ENCODE results near the gene PCCA. TPM values are rescaled to one million over a fixed set of nuclear protein-coding genes. Genes with fewer than 3 reads are reported as not detected.

PCCA gene, protein sequence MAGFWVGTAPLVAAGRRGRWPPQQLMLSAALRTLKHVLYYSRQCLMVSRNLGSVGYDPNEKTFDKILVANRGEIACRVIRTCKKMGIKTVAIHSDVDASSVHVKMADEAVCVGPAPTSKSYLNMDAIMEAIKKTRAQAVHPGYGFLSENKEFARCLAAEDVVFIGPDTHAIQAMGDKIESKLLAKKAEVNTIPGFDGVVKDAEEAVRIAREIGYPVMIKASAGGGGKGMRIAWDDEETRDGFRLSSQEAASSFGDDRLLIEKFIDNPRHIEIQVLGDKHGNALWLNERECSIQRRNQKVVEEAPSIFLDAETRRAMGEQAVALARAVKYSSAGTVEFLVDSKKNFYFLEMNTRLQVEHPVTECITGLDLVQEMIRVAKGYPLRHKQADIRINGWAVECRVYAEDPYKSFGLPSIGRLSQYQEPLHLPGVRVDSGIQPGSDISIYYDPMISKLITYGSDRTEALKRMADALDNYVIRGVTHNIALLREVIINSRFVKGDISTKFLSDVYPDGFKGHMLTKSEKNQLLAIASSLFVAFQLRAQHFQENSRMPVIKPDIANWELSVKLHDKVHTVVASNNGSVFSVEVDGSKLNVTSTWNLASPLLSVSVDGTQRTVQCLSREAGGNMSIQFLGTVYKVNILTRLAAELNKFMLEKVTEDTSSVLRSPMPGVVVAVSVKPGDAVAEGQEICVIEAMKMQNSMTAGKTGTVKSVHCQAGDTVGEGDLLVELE
- total RNA-seq = 10 to 100 TPM; 55.7 to 98.6 (median 70.5) TPM
- long read RNA-seq, donor 1, transcript PCCA-202 (24 exons, 2,494 nt) = major isoform, 38 of 56 reads
- long read RNA-seq, donor 1, partial matches to known transcripts = 4 of 56 reads
- long read RNA-seq, donor 1, other reads (novel, unspliced or antisense) = 11 of 56 reads
- long read RNA-seq, donor 2, transcript PCCA-202 (24 exons, 2,494 nt) = major isoform, 11 of 26 reads
- long read RNA-seq, donor 2, partial matches to known transcripts = 2 of 26 reads
- long read RNA-seq, donor 2, other reads (novel, unspliced or antisense) = 12 of 26 reads

DNA sequence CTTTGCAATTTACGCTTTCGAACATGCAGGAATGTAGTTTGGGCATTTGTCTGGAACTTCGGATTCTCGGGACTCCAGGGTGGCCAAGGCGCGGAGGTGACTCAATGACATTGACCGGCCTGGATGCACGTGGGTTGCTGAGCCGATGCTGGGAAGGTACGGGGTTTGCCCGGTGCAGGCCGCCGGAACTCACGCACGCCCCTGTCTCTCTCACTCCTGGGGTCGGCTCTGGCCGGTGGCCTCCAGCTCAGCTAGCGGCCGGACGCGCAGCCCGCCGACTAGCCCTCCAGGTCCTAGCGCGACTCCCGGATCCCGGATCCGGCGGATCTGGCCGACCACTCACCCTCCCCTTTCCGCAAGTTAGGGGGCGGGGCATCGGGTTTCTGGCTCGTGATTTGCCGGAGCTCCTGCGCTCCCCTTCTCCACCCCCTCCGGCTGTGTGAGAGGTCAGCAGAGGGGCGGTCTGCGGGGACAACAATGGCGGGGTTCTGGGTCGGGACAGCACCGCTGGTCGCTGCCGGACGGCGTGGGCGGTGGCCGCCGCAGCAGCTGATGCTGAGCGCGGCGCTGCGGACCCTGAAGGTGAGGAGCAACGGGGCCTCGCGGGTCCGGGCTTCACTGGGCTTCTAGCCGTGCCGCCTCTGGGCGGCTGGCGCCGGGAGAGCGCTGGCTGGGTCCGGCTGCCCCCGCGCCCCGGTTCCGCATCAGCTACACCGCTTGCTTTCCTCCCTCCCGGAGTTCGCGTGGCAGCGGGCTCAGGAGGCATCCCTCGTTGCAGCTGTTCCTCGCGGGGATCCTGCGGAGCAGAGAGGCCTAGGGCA is at the start of gene PCCA:
PCCA (plus strand) TSS at position 450 of the 821 bp plus-strand sequence; CDS start at position 478, 28 bp downstream.
- TF ChIP-seq, protein P1, sequence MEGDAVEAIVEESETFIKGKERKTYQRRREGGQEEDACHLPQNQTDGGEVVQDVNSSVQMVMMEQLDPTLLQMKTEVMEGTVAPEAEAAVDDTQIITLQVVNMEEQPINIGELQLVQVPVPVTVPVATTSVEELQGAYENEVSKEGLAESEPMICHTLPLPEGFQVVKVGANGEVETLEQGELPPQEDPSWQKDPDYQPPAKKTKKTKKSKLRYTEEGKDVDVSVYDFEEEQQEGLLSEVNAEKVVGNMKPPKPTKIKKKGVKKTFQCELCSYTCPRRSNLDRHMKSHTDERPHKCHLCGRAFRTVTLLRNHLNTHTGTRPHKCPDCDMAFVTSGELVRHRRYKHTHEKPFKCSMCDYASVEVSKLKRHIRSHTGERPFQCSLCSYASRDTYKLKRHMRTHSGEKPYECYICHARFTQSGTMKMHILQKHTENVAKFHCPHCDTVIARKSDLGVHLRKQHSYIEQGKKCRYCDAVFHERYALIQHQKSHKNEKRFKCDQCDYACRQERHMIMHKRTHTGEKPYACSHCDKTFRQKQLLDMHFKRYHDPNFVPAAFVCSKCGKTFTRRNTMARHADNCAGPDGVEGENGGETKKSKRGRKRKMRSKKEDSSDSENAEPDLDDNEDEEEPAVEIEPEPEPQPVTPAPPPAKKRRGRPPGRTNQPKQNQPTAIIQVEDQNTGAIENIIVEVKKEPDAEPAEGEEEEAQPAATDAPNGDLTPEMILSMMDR (IDR thresholded peaks at IDR 0.05) = no peak
- ATAC-seq (peak; percentile 97), DNase-seq (peak; percentile 96 to 98 (median 97))
- H3K4me3 ChIP-seq = peak within 1 kb of the TSS; percentile 84
- no peaks in the 10 kb centered on the region for H3K36me3 ChIP-seq (ENCODE audit: low read depth)
- H3K4me1 ChIP-seq (ENCODE audit: low read depth) = peaks cover 13% of the 10 kb centered on the region
- intact Hi-C loops (cut with DNase I, micrococcal nuclease) = no loop called here
- no peaks in the 10 kb centered on the region for H3K9me3 ChIP-seq

DNA sequence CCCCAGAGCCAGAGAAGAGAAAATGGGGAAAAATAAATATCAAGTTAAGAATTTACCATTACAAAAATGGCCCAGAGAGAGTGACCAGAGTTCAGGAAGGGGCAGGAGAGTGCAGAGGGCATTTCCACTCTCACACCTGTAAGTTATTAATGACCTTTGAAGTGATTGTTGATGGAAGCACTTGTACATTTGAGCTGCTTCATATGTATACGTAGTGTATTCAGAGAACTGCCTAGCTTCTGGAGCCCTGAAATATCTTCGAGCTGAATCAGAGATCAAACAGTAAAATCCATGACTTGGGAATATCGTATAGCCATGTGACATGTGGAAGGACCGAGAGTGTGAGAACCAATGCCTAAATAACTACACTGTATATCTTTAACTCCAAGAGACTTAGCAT is 49.2 kb upstream of the PCCA start:
- no peak overlapping the region for H3K4me3 ChIP-seq
- no peaks in the 10 kb centered on the region for H3K9me3 ChIP-seq
- ATAC-seq (no peak), DNase-seq (no peak)
- no peaks in the 10 kb centered on the region for H3K4me1 ChIP-seq (ENCODE audit: low read depth)
- intact Hi-C loops (cut with DNase I, micrococcal nuclease) = no loop called here
- H3K36me3 ChIP-seq (ENCODE audit: low read depth) = no peaks in the 10 kb centered on the region
- TF ChIP-seq, protein P1 (IDR thresholded peaks at IDR 0.05) = no peak

DNA sequence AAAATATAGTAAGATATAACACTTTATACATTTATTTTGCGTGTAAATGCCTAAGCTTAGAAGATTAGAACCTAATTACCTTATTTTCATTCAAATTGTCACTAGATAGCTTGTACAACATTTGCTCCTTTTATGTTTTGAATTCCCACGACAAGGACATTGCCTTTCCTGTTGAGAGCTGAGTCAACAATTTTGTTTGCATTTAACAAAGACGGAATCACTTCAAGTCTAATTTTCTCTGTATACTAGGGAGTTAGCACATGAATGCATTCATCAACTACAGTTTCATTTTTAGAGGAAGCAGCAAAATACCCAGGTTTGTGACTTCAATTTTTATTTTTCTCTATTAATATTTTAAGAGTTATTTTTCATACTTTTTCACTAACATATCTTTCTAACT is 48.7 kb upstream of the PCCA start:
- Histone ChIP-seq H3K4me1 (ENCODE audit: low read depth) (no peaks in the 10 kb centered on the region), H3K9me3 (no peaks in the 10 kb centered on the region), H3K36me3 (ENCODE audit: low read depth) (no peaks in the 10 kb centered on the region), H3K4me3 (no peak overlapping the region)
- peak; percentile 41 for ATAC-seq
- intact Hi-C loops (cut with DNase I, micrococcal nuclease) = no loop called here
- no peak for DNase-seq
- TF ChIP-seq, protein P1 (IDR thresholded peaks at IDR 0.05) = no peak

DNA sequence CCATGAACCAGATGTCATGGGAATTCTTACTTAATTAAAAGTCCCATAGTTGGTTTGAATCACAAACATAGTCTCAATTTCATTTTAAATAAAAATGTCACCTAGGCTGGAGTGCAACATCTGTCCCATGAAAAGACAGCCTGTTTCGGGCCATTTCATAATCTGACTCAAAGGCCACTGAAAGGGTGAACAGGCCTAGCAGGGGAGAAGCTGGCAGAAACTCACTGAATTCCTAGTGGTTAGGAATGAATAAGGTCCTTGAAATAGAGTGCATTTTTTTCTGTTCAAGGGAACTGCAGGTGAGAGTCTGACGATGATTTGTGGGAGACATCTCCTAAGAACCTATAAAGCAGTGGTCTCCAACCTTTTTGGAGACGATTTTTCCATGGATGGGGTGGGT is 44.0 kb upstream of the PCCA start:
- intact Hi-C loops (cut with DNase I, micrococcal nuclease) = no loop called here
- Histone ChIP-seq H3K36me3 (ENCODE audit: low read depth) (no peaks in the 10 kb centered on the region), H3K9me3 (no peaks in the 10 kb centered on the region), H3K4me1 (ENCODE audit: low read depth) (no peaks in the 10 kb centered on the region), H3K4me3 (no peak overlapping the region)
- TF ChIP-seq, protein P1 (IDR thresholded peaks at IDR 0.05) = no peak
- no peak for DNase-seq
- no peak for ATAC-seq

DNA sequence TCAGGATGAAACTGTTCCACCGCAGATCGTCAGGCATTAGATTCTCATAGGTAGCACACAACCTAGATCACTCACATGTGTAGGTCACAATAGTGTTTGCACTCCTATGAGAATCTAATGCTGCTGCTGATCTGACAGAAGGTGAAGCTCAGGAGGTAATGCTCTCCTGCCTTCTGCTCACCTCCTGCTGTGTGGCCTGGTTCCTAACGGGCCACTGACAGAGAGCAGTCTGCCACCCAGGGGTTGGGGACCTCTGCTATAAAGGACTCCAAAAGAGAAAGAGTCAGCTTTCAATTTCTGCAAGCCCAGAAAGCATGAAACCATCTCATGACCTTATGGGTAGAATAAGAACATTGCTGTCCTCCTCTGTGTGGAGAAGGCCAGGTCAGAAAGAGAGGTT is 43.5 kb upstream of the PCCA start:
- no peaks in the 10 kb centered on the region for H3K36me3 ChIP-seq (ENCODE audit: low read depth)
- TF ChIP-seq, protein P1 (IDR thresholded peaks at IDR 0.05) = no peak

More for the DNA sequence above, 43.5 kb upstream of the PCCA start:
- intact Hi-C loops (cut with DNase I, micrococcal nuclease) = no loop called here
- Histone ChIP-seq H3K4me1 (ENCODE audit: low read depth) (no peaks in the 10 kb centered on the region), H3K4me3 (no peak overlapping the region), H3K9me3 (no peaks in the 10 kb centered on the region)
- ATAC-seq = no peak
- DNase-seq = no peak

Data from mucosa of descending colon (tissue), 3 donors.